ENCODE data around the gene BANF2. TPM values are rescaled to one million over a fixed set of nuclear protein-coding genes. Genes with fewer than 3 reads are reported as not detected.
"Not testable (repeated sequence)": the region's sequence is repeated elsewhere in the genome, so short reads cannot be mapped to it uniquely, and the experiment has no call there.

BANF2 gene
- total RNA-seq, 1 experiment from 2014 or later: not detected

- Histone ChIP-seq H3K27me3 (replicated peaks) (no peaks in the 10 kb centered on the region), H3K36me3 (no peaks in the 10 kb centered on the region), H3K27ac (no peak overlapping the region), H3K9me3 (replicated peaks) (no peaks in the 10 kb centered on the region), H3K4me3 (no peak overlapping the region), H3K4me1 (replicated peaks) (no peaks in the 10 kb centered on the region)
- DNase-seq (ENCODE audit: low read depth in 1 of 2, low spot score in 2 of 2): no peak
Measured at GRCh38 chr20:17698384-17698783, 1.4 kb upstream of the BANF2 start.

- H3K36me3 ChIP-seq: no peaks in the 10 kb centered on the region
- H3K4me3 ChIP-seq: no peak overlapping the region
Measured at GRCh38 chr20:17700637-17701036, 871 bp downstream of the BANF2 start.

GRCh38 chr20:17701826-17702225 lies 2.1 kb downstream of the BANF2 start:
- Histone ChIP-seq H3K9me3 (replicated peaks) (no peaks in the 10 kb centered on the region), H3K27me3 (replicated peaks) (no peaks in the 10 kb centered on the region), H3K4me3 (no peak overlapping the region), H3K36me3 (no peaks in the 10 kb centered on the region), H3K27ac (no peak overlapping the region), H3K4me1 (replicated peaks) (no peaks in the 10 kb centered on the region)
- no peak for DNase-seq (ENCODE audit: low read depth in 1 of 2, low spot score in 2 of 2)

More at GRCh38 chr20:17700637-17701036, 871 bp downstream of the BANF2 start:
- H3K9me3 ChIP-seq (replicated peaks): no peaks in the 10 kb centered on the region
- H3K27ac ChIP-seq: no peak overlapping the region
- no peaks in the 10 kb centered on the region for H3K27me3 ChIP-seq (replicated peaks)
- H3K4me1 ChIP-seq (replicated peaks): no peaks in the 10 kb centered on the region
- DNase-seq (ENCODE audit: low read depth in 1 of 2, low spot score in 2 of 2): no peak

GRCh38 chr20:17704589-17705317 lies 5.0 kb downstream of the BANF2 start:
- Histone ChIP-seq H3K9me3 (replicated peaks) (no peaks in the 10 kb centered on the region), H3K36me3 (no peaks in the 10 kb centered on the region), H3K27me3 (replicated peaks) (no peaks in the 10 kb centered on the region), H3K27ac (no peak overlapping the region), H3K4me3 (no peak overlapping the region), H3K4me1 (replicated peaks) (peaks cover 22% of the 10 kb centered on the region)
- DNase-seq (ENCODE audit: low read depth in 1 of 2, low spot score in 2 of 2): no peak

GRCh38 chr20:17705916-17706315 lies 6.2 kb downstream of the BANF2 start:
- no peaks in the 10 kb centered on the region for H3K36me3 ChIP-seq
- H3K4me3 ChIP-seq: no peak overlapping the region
- no peaks in the 10 kb centered on the region for H3K27me3 ChIP-seq (replicated peaks)
- H3K27ac ChIP-seq: no peak overlapping the region
- DNase-seq (ENCODE audit: low read depth in 1 of 2, low spot score in 2 of 2): no peak
- H3K4me1 ChIP-seq (replicated peaks): peaks cover 33% of the 10 kb centered on the region
- no peaks in the 10 kb centered on the region for H3K9me3 ChIP-seq (replicated peaks)

GRCh38 chr20:17706632-17707031 lies 6.9 kb downstream of the BANF2 start:
- Histone ChIP-seq H3K27me3 (replicated peaks) (no peaks in the 10 kb centered on the region), H3K9me3 (replicated peaks) (no peaks in the 10 kb centered on the region), H3K4me1 (replicated peaks) (peaks cover 38% of the 10 kb centered on the region), H3K27ac (no peak overlapping the region), H3K36me3 (no peaks in the 10 kb centered on the region), H3K4me3 (no peak overlapping the region)
- no peak for DNase-seq (ENCODE audit: low read depth in 1 of 2, low spot score in 2 of 2)

- H3K27me3 ChIP-seq (replicated peaks); H3K36me3 ChIP-seq; H3K4me3 ChIP-seq; H3K9me3 ChIP-seq (replicated peaks): not testable (repeated sequence)
- H3K27ac ChIP-seq: peak overlapping the region; percentile 52
- DNase-seq (ENCODE audit: low read depth in 1 of 2, low spot score in 2 of 2): peak in 1 of 2 experiments; percentile 10
- H3K4me1 ChIP-seq (replicated peaks): peaks cover 51% of the 10 kb centered on the region
Measured at GRCh38 chr20:17707951-17708350, 8.2 kb downstream of the BANF2 start.

GRCh38 chr20:17708675-17709360 lies 9.1 kb downstream of the BANF2 start:
- Histone ChIP-seq H3K27me3 (replicated peaks) (no peaks in the 10 kb centered on the region), H3K27ac (peak overlapping the region; percentile 52)
- DNase-seq (ENCODE audit: low read depth in 1 of 2, low spot score in 2 of 2): peak in 1 of 2 experiments; percentile 38

GRCh38 chr20:17709361-17710293 lies 9.9 kb downstream of the BANF2 start:
- no peaks in the 10 kb centered on the region for H3K27me3 ChIP-seq (replicated peaks)
- H3K9me3 ChIP-seq (replicated peaks): no peaks in the 10 kb centered on the region
- no peaks in the 10 kb centered on the region for H3K36me3 ChIP-seq
- H3K27ac ChIP-seq: peak overlapping the region; percentile 86
- peaks cover 62% of the 10 kb centered on the region for H3K4me1 ChIP-seq (replicated peaks)
- H3K4me3 ChIP-seq: no peak overlapping the region; the same call in 1 of the 2 replicates
- DNase-seq (ENCODE audit: low read depth in 1 of 2, low spot score in 2 of 2): no peak

More at GRCh38 chr20:17708675-17709360, 9.1 kb downstream of the BANF2 start:
- H3K4me1 ChIP-seq (replicated peaks): peaks cover 56% of the 10 kb centered on the region
- no peak overlapping the region for H3K4me3 ChIP-seq
- no peaks in the 10 kb centered on the region for H3K36me3 ChIP-seq
- no peaks in the 10 kb centered on the region for H3K9me3 ChIP-seq (replicated peaks)

- DNase-seq (ENCODE audit: low read depth in 1 of 2, low spot score in 2 of 2): peak; percentile 92 to 94
- no peaks in the 10 kb centered on the region for H3K27me3 ChIP-seq (replicated peaks)
- H3K9me3 ChIP-seq (replicated peaks): no peaks in the 10 kb centered on the region
- peaks cover 72% of the 10 kb centered on the region for H3K4me1 ChIP-seq (replicated peaks)
- H3K36me3 ChIP-seq: no peaks in the 10 kb centered on the region
- H3K4me3 ChIP-seq: peak overlapping the region; percentile 17
- H3K27ac ChIP-seq: peak overlapping the region; percentile 86
Measured at GRCh38 chr20:17710379-17711266, 10.9 kb downstream of the BANF2 start.

GRCh38 chr20:17711267-17711627 lies 11.5 kb downstream of the BANF2 start:
- DNase-seq (ENCODE audit: low read depth in 1 of 2, low spot score in 2 of 2): no peak

GRCh38 chr20:17712201-17712600 lies 12.4 kb downstream of the BANF2 start:
- peaks cover 76% of the 10 kb centered on the region for H3K4me1 ChIP-seq (replicated peaks)
- no peaks in the 10 kb centered on the region for H3K9me3 ChIP-seq (replicated peaks)
- peak overlapping the region; percentile 86 for H3K27ac ChIP-seq
- H3K4me3 ChIP-seq: no peak overlapping the region
- H3K27me3 ChIP-seq (replicated peaks): no peaks in the 10 kb centered on the region
- peak in 1 of 2 experiments; percentile 11 for DNase-seq (ENCODE audit: low read depth in 1 of 2, low spot score in 2 of 2)
- no peaks in the 10 kb centered on the region for H3K36me3 ChIP-seq

More at GRCh38 chr20:17711267-17711627, 11.5 kb downstream of the BANF2 start:
- Histone ChIP-seq H3K4me3 (no peak overlapping the region), H3K9me3 (replicated peaks) (no peaks in the 10 kb centered on the region), H3K4me1 (replicated peaks) (peaks cover 76% of the 10 kb centered on the region), H3K36me3 (no peaks in the 10 kb centered on the region), H3K27ac (peak overlapping the region; percentile 86), H3K27me3 (replicated peaks) (no peaks in the 10 kb centered on the region)

GRCh38 chr20:17712708-17713107 lies 12.9 kb downstream of the BANF2 start:
- Histone ChIP-seq H3K36me3 (no peaks in the 10 kb centered on the region), H3K4me3 (no peak overlapping the region), H3K27ac (peak overlapping the region; percentile 86), H3K4me1 (replicated peaks) (peaks cover 75% of the 10 kb centered on the region), H3K27me3 (replicated peaks) (no peaks in the 10 kb centered on the region), H3K9me3 (replicated peaks) (no peaks in the 10 kb centered on the region)
- peak; percentile 63 to 75 for DNase-seq (ENCODE audit: low read depth in 1 of 2, low spot score in 2 of 2)
